ENCODE data around the gene MRPL33.

Gene MRPL33

DNA sequence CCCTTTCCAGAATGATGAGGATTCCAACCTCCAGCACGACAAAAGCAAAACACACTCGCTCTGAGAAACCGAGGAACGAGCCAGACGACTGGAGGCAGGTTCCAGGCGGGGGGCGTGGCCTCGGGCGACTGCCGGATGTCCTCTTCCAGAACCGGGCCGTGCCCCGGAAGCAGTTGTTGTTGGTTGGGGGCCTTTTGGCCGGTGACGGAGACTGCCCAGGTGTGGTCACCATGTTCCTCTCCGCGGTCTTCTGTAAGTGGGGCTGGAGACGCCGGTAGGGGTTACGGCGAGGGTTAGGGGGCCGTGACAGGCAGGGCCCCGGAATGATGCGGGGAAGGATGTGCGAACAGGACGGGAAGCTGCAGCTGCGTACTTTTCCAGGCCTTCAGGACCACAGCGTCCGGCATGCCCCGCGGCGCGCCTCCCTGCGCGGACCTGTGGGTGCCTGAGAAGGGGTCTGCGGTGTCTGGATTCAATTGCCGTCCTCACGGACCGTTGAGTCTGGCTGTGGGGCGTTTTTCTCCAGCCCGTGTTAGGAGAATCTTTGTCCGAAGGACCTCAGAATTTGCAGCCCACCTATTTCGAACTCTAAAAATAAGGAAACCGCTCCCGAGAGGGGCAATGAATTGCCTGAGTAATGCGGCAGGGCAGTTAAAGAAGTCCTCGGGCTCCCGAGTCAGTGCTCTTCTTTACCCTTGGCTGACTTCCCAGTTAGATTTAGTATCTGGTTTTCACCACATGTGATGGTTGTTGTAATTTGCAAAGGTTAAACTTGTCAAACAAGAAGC lies at the start of gene MRPL33:
MRPL33 (plus strand) TSS at position 172 of the 788 bp plus-strand sequence; CDS start at position 231, 59 bp downstream.
- peak; percentile 87 for DNase-seq (ENCODE audit: low read depth)

DNA sequence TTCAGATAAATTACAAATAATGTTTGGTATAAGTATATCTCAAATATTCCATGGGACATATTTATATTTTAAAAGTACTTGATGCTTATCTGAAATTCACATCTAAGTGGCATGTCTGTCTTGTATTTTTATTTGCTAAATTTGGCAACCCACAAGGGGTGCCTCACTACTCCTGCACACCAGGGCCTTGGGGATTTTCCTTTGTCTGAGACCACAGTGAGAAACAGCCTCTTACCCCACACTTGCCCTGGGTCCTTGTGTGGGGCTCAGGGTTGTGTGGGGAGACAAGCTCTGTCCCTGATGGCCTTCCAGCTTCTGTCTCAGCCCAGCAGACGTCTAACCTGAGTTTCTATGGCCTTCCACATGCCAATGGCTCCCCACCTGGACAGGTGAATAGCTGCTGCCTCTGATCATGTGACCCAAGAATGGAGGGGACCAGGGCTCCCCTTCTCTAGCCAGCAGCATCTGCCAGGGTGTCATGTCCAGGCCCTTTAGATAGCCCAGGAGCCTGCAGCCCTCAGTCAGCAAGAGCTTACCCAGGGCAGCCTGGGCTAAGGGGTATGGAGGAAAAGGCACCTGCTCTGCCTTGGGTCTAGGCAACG lies 49.5 kb upstream of the MRPL33 start:
- DNase-seq (ENCODE audit: low read depth): no peak

GRCh38 chr2:27723372-27724144 lies 48.0 kb upstream of the MRPL33 start:
- DNase-seq (ENCODE audit: low read depth): no peak

- no peak for DNase-seq (ENCODE audit: low read depth)
Measured at GRCh38 chr2:27724191-27724590, 47.3 kb upstream of the MRPL33 start.

DNA sequence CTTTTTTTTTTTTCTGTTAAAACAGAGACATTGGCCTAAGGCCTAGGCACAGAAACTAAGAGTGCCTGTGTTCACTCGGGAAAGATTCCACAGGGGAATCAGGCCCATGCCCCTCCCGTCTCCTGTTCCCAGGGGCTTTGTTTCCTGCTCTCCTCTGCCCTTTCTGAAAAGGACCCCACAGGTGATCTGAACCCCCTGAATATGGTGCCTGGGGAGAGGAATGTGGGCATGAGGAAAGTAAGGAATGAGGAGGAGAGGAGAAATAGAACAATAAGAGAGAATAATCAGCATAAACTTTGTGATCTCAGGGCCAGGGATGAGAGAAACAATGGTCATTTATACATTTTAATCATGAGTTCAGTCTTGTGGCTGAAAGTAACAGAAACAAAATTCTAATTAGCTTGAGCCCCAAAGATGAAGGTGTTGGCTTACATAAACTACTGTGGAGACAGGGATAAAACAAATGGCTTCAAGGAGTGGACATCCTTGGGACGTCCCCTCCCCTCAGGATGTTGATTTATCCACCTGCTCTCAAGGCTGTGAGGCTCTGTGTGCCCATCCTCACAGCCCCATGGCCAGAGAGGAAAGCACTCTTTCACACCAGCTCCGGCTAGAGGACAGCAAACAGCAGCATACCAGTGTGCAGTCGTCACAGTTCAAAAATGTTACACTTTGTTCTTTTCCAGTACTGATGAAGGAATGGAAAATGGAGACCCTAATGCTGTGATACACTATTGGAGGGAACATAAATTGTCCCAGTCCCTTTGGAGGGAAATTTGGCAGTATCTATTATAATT lies 46.4 kb upstream of the MRPL33 start:
- DNase-seq (ENCODE audit: low read depth): no peak

DNA sequence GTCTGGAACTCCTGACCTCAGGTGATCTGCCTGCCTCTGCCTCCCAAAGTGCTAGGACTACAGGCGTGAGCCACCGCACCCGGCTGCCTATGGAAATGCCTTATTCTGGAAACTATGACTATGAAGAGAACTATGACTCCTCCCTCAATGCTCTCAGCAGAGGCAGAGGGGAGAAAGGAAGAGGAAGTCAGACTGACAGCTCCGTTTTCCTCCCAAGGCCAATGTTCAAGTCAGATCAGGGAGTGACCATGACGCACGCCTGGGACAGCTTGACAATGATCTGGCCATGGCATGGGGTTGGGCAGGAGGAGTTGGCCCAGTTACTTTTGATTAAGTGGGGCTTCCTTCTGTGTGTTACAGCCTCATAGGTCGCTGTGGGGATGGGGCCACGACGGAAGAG lies 44.3 kb upstream of the MRPL33 start:
- DNase-seq (ENCODE audit: low read depth): no peak

GRCh38 chr2:27728081-27728858 lies 43.2 kb upstream of the MRPL33 start:
- no peak for DNase-seq (ENCODE audit: low read depth)

DNA sequence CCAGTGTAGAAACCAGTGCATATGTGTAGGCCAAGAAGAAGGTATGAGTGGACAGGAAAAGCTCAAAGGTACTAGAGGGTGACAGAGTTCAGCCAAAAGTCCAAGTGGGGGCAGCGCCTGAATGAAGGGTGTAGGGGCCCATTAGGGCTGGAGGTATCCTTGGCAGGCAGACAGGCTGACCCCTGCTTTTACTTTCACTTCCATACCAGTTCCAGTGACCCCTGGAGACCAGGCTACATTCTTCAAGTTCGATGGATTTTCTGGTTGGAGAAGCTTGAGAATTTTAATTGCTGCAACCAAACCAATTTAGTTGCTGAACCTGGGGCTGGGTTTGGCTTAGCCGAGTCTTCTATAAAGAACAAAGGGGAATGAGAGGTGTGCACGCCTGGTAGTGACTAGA lies 42.3 kb upstream of the MRPL33 start:
- no peak for DNase-seq (ENCODE audit: low read depth)

GRCh38 chr2:27729614-27730013 lies 41.9 kb upstream of the MRPL33 start:
- no peak for DNase-seq (ENCODE audit: low read depth)

GRCh38 chr2:27730261-27730662 lies 41.3 kb upstream of the MRPL33 start:
- DNase-seq (ENCODE audit: low read depth): no peak

DNA sequence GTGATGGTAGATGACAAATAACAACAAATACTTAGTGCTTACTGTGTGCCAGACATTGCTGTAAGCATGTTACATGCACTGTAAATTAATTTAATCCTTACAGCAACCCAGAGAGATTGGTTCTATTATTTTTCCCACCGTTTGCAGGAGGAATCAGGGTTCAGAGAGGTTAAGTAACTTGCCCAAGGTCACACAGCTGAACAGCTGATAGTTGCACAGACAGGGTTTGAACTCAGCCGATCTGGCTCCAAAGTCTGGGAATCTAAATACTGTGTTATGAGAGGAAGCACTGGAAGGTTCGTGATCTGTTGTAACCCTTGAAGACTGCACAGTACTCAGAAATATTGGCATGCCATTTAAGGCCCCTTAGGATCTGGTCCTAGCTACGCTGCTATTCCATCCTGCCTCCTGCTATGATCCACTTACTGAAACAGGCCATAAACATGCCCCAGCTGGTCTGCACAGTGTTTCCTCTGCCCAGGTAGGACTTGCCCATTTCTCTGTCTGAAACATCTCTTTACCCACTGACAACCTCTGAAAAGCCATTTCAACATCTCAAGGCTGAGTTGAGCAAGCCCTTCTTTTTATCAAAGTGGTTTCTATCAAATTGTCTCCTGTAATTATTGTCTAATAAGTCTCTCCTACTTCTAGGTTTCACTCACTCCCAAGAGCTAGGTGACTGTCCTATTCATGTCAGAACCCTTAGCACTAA lies 40.4 kb upstream of the MRPL33 start:
- no peak for DNase-seq (ENCODE audit: low read depth)

GRCh38 chr2:27734305-27734704 lies 37.2 kb upstream of the MRPL33 start:
- no peak for DNase-seq (ENCODE audit: low read depth)

GRCh38 chr2:27735263-27735904 lies 36.1 kb upstream of the MRPL33 start:
- peak; percentile 13 for DNase-seq (ENCODE audit: low read depth)

- no peak for DNase-seq (ENCODE audit: low read depth)
Measured at GRCh38 chr2:27736031-27736889, 35.3 kb upstream of the MRPL33 start.

DNA sequence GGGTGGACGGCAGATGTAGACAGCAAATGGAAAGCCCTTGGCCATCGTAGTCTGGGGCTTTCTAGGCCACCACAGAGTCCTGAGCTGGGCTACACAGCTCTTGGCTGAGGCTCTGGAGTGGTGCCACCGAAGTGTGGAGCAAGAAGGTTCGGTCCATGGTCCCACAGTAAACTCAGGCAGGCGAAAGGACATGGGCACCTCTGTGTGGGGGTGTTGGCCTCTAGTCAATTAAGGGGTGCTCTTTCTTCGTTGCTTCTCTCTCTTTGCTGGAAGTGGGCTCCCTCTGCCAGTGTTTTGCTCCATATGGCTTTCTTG lies 34.7 kb upstream of the MRPL33 start:
- no peak for DNase-seq (ENCODE audit: low read depth)

- no peak for DNase-seq (ENCODE audit: low read depth)
Measured at GRCh38 chr2:27737676-27738348, 33.7 kb upstream of the MRPL33 start.

DNA sequence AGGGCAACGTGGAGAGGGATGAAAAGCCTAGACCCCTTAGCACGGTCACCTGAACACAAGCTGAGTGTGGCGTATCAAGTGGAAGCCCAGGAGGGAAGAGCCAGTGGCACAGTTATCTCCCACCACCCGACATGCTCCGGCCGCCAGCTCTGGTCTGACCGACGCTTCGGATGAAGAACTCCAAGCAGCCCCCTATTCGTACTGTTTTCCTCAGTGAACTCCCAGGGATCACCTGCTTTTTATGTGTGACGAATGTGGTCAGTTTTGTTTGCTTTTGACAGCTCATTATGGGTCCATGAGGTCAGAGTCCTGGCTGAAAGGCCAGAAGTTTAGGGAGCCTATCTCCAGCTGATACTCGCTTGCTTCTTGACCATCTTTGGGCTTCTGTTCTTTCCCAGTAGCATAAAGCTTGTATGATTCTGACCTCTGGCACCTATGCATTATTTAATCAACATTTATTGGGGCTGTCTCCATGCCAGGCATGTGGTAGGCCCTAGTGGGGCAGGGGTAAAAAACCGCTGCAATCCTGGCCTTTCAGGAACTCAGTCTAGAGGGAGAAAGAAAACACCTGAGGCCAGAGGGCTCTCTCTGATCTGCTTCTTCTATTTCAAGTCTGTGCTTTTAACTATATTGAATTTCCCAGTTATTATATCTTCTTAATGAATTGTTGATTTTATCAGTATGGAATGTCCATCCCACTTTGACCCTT lies 33.0 kb upstream of the MRPL33 start:
- DNase-seq (ENCODE audit: low read depth): no peak

- no peak for DNase-seq (ENCODE audit: low read depth)
Measured at GRCh38 chr2:27739058-27739373, 32.5 kb upstream of the MRPL33 start.
